Measurements from ENCODE around the gene ZNF580. TPM values are rescaled to one million over a fixed set of nuclear protein-coding genes. Genes with fewer than 3 reads are reported as not detected.

The ZNF580 gene
- polyA plus RNA-seq, 1 donor (not counting 4 experiments of a cell fraction or from before 2014, with no cell fraction given), result 3.0 TPM

DNA sequence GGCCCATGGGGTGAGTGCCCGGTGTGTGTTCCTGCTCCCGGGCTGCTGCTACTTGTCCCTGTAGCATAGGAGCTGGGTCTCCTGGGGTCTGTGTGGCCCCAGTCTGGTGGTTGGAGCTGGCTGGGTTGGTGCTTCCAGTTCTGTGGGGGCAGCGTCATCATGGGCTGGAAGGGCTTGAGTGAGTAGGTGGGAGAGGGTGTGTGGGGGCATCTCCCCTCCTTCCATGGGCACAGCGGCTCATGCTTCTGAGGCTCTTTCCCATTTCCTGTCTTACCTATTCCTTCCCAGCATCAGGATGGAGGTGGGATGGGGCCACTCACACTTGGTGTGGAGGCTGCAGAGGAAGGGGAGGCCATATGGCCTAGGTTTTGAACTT lies 26.2 kb downstream of the ZNF580 start:
- FAIRE-seq, result no peak
- TF ChIP-seq, protein P1, sequence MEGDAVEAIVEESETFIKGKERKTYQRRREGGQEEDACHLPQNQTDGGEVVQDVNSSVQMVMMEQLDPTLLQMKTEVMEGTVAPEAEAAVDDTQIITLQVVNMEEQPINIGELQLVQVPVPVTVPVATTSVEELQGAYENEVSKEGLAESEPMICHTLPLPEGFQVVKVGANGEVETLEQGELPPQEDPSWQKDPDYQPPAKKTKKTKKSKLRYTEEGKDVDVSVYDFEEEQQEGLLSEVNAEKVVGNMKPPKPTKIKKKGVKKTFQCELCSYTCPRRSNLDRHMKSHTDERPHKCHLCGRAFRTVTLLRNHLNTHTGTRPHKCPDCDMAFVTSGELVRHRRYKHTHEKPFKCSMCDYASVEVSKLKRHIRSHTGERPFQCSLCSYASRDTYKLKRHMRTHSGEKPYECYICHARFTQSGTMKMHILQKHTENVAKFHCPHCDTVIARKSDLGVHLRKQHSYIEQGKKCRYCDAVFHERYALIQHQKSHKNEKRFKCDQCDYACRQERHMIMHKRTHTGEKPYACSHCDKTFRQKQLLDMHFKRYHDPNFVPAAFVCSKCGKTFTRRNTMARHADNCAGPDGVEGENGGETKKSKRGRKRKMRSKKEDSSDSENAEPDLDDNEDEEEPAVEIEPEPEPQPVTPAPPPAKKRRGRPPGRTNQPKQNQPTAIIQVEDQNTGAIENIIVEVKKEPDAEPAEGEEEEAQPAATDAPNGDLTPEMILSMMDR (optimal IDR thresholded peaks at IDR 0.05 in 1 of 3, IDR thresholded peaks at IDR 0.05 in 1 of 3, conservative IDR thresholded peaks at IDR 0.05 in 1 of 3; ENCODE audit: extremely low read depth in 1 of 3, insufficient read depth in 2 of 3, low read length in 3 of 3), result no peak
- TF ChIP-seq EZH2 (IDR thresholded peaks at IDR 0.05; ENCODE audit: low read length), result no peak
- peaks cover 54 to 55% of the 10 kb centered on the region in 2 experiments for H3K36me3 ChIP-seq (ENCODE audit: control insufficient read depth in 2 of 2, extremely low read depth in 1 of 2, insufficient read depth in 2 of 2, low read length in 2 of 2)

DNA sequence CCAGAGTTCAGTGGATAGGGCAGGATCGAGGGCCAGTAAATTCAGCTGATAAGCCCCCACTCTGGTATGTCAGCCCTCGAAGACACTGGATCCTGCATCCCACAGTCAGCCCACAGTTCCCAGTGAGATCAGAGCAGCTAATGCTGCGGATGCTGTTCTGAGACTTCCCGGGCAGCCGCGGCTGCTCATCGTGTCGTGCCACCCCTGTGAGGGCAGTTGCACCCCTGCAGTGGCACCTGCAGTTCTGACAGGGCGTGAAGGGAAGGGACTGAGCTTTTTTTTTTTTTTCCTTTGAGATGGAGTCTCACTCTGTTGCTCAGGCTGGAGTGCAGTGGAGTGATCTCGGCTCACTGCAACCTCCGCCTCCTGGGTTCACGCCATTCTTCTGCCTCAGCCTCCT lies 26.7 kb downstream of the ZNF580 start:
- H3K27ac ChIP-seq (ENCODE audit: control insufficient read depth, insufficient read depth, low read length), result no peak overlapping the region
- H4K20me1 ChIP-seq (ENCODE audit: control insufficient read depth, extremely low read depth, insufficient read depth, low read length), result peaks cover 52% of the 10 kb centered on the region
- no peak overlapping the region for H3K4me3 ChIP-seq (ENCODE audit: control insufficient read depth in 2 of 3, extremely low read depth in 1 of 3, insufficient read depth in 2 of 3, low read depth in 1 of 3, low read length in 3 of 3)
- no peak overlapping the region for H3K9ac ChIP-seq (ENCODE audit: control insufficient read depth, extremely low read depth, insufficient read depth, low read length)
- H3K4me2 ChIP-seq (ENCODE audit: control insufficient read depth, extremely low read depth, insufficient read depth, low read depth, low read length), result no peak overlapping the region
- no peaks in the 10 kb centered on the region for H3K27me3 ChIP-seq (ENCODE audit: control insufficient read depth, extremely low read depth, insufficient read depth, low read length)
- dilution Hi-C loops (cut with MboI; ENCODE audit: extremely low pct_ligation_motif_present, low sequenced_read_pairs), result no loop called here
- TF ChIP-seq EZH2 (IDR thresholded peaks at IDR 0.05; ENCODE audit: low read length), result no peak
- TF ChIP-seq, protein P1 (optimal IDR thresholded peaks at IDR 0.05 in 1 of 3, IDR thresholded peaks at IDR 0.05 in 1 of 3, conservative IDR thresholded peaks at IDR 0.05 in 1 of 3; ENCODE audit: extremely low read depth in 1 of 3, insufficient read depth in 2 of 3, low read length in 3 of 3), result no peak
- H3K9me3 ChIP-seq (ENCODE audit: control insufficient read depth, low read depth, low read length), result no peaks in the 10 kb centered on the region
- H3K4me1 ChIP-seq (ENCODE audit: control insufficient read depth, extremely low read depth, insufficient read depth, low read length), result peaks cover 9% of the 10 kb centered on the region
- DNase-seq (ENCODE audit: low read depth, low spot score) (no peak), FAIRE-seq (no peak)
- H3K36me3 ChIP-seq (ENCODE audit: control insufficient read depth in 2 of 2, extremely low read depth in 1 of 2, insufficient read depth in 2 of 2, low read length in 2 of 2), result peaks cover 54 to 57% of the 10 kb centered on the region in 2 experiments
- peaks cover 91% of the 10 kb centered on the region for H3K79me2 ChIP-seq (ENCODE audit: control insufficient read depth, insufficient read depth, low read length)
- peaks cover 2% of the 10 kb centered on the region for H3K9me1 ChIP-seq (ENCODE audit: control insufficient read depth, extremely low read depth, insufficient read depth, low read length)
- H2AFZ ChIP-seq (ENCODE audit: control insufficient read depth, low read length), result no peak overlapping the region

More for the DNA sequence above, 26.2 kb downstream of the ZNF580 start:
- Histone ChIP-seq H3K4me1 (ENCODE audit: control insufficient read depth, extremely low read depth, insufficient read depth, low read length) (peaks cover 9% of the 10 kb centered on the region), H3K9ac (ENCODE audit: control insufficient read depth, extremely low read depth, insufficient read depth, low read length) (no peak overlapping the region), H2AFZ (ENCODE audit: control insufficient read depth, low read length) (no peak overlapping the region), H3K9me1 (ENCODE audit: control insufficient read depth, extremely low read depth, insufficient read depth, low read length) (peaks cover 2% of the 10 kb centered on the region), H4K20me1 (ENCODE audit: control insufficient read depth, extremely low read depth, insufficient read depth, low read length) (peaks cover 48% of the 10 kb centered on the region), H3K9me3 (ENCODE audit: control insufficient read depth, low read depth, low read length) (no peaks in the 10 kb centered on the region), H3K79me2 (ENCODE audit: control insufficient read depth, insufficient read depth, low read length) (peaks cover 90% of the 10 kb centered on the region), H3K4me2 (ENCODE audit: control insufficient read depth, extremely low read depth, insufficient read depth, low read depth, low read length) (no peak overlapping the region), H3K4me3 (ENCODE audit: control insufficient read depth in 2 of 3, extremely low read depth in 1 of 3, insufficient read depth in 2 of 3, low read depth in 1 of 3, low read length in 3 of 3) (no peak overlapping the region), H3K27me3 (ENCODE audit: control insufficient read depth, extremely low read depth, insufficient read depth, low read length) (no peaks in the 10 kb centered on the region), H3K27ac (ENCODE audit: control insufficient read depth, insufficient read depth, low read length) (no peak overlapping the region)
- DNase-seq (ENCODE audit: low read depth, low spot score), result no peak
- dilution Hi-C loops (cut with MboI; ENCODE audit: extremely low pct_ligation_motif_present, low sequenced_read_pairs), result no loop called here
